Measurements from ENCODE around the gene KSR1.
A peak's percentile ranks its signal among the peaks of the same experiment; 100 is the strongest.

The KSR1 gene

GRCh38 chr17:27569884-27570577 is 113.8 kb downstream of the KSR1 start:
- no peak for DNase-seq (ENCODE audit: low read depth in 2 of 2)

GRCh38 chr17:27570578-27570914 is 114.3 kb downstream of the KSR1 start:
- no peak for DNase-seq (ENCODE audit: low read depth in 2 of 2)

- DNase-seq (ENCODE audit: low read depth in 2 of 2): no peak
Observed at GRCh38 chr17:27571563-27572352, 115.5 kb downstream of the KSR1 start.

DNA sequence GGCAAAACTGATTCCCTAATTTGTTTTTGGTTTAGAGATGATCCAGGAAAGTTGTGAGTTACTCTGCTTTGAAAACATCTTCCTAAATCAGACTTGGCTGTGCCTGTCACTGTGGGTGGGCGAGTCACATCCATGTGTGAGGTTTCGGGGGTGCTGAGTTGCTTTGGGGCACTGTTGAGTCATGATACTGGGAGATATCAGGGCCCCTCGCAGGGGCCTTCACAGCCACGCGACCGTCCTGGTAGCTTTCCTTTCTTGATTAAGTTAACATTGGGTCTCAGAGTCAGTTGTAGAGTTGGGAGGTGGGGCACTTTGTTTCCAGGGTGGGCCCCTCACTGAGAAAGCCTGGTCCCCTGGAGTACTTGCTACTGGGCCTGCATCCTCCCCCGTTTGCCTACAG is 116.4 kb downstream of the KSR1 start:
- DNase-seq (ENCODE audit: low read depth in 2 of 2): peak; percentile 64 to 75

DNA sequence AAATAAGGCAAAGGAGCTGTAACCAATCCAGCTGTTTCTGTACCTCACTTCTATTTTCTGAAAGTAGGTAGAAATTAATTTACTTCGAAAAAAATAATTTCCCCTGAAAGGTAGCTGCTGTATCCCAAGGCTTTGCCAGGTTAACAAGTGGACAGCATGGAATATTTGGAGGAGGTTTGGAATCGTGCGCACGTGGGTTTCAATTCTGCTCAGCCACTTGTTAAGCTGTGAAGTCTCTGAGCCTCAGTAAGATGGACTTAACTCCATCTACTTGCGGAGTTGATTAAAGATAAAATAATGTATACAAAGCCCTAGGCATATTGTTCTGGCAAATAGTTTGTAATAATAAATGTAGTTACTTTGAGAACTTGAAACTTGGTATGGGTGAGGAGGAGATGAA is 117.3 kb downstream of the KSR1 start:
- no peak for DNase-seq (ENCODE audit: low read depth in 2 of 2)

- DNase-seq (ENCODE audit: low read depth in 2 of 2): no peak
Observed at GRCh38 chr17:27573971-27574525, 117.8 kb downstream of the KSR1 start.

- no peak for DNase-seq (ENCODE audit: low read depth in 2 of 2)
Observed at GRCh38 chr17:27575096-27575911, 119.1 kb downstream of the KSR1 start.

DNA sequence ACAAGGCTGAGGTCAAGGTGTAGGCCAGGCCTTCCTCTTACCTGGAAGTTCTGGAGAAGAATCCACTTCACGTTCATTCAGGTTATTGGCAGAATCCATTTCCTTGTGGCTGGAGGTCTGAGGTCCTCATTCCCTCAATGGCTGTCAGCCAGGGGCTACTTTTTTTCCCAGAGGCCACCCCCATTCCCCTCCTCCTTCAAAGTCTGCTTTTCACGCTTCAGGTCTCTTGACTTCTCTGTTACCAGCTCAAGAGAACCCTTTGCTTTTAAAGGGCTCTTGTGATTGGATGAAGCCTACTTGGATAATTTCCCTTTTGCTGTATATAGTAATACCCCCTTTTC is 119.6 kb downstream of the KSR1 start:
- DNase-seq (ENCODE audit: low read depth in 2 of 2): no peak

DNA sequence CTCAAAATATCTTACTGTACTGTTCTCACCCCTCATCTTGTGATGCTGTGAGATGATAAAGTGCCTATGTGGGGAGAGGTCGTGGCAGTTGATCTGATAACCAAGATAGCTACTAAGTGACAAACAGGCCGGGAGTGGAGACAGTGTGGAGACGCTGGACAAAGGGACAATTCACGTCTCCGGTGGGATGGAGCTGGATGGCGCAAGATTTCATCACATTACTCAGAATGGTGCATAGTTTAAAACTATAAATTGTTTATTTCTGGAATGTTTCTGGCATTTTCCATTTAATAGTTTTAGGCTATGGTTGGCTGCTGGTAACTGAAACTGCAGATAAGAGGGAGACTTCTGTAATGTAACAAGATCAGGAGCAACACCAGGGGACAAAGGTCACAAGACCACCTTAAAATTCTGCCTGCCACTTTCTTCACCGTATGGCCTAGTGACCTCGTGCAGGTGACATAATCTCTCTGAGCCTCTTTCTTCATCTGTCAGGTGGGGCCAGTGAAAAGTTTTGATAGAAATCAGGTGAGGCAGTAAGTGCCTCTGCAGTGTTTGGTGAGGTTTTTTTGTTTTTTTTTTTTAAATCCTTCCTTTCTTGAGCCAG is 120.3 kb downstream of the KSR1 start:
- DNase-seq (ENCODE audit: low read depth in 2 of 2): no peak

- no peak for DNase-seq (ENCODE audit: low read depth in 2 of 2)
Observed at GRCh38 chr17:27577121-27577761, 121.0 kb downstream of the KSR1 start.

GRCh38 chr17:27577884-27578717 is 121.9 kb downstream of the KSR1 start:
- DNase-seq (ENCODE audit: low read depth in 2 of 2): no peak

- DNase-seq (ENCODE audit: low read depth in 2 of 2): peak; percentile 67 to 73
Observed at GRCh38 chr17:27578718-27579085, 122.5 kb downstream of the KSR1 start.

DNA sequence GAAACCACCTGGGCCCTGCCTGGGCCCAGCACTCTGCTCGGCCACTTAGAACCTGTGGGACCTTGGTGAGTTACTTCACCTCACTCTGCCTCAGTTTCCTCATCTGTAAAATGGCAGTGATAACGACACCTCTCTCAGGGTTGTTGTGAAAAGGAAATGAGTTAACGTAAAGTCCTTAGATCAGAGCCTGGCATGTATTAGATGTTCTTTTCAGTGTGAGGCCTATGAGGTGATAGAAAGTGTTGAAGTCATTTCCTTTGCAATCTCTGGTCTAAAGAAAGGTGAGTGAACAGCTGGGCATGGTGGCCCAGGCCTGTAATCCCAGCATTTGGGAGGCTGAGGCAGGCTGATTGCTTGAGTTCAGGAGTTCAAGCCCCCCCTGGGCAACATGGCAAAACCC is 123.1 kb downstream of the KSR1 start:
- DNase-seq (ENCODE audit: low read depth in 2 of 2): no peak

DNA sequence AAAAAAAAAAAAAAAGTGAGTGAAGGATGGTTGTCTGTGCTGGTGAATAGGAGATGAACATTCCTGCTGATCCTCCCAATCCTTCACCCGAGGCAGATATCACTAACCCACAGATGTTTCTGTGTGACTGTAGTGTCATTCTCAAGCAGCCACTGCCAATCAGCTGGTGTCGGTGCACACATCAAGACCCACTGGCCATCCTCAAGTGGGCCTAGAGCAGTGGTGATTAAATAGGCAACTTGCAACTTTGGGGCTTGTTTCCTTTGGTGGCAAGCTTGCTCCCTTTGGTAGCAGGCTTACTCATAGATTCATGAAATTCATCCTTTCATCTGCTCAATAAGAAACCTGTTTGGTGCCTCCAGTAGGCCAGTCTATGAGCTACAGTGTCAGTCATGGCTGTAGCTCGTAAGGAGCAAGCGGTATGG is 123.7 kb downstream of the KSR1 start:
- peak in 1 of 2 donors; percentile 43 for DNase-seq (ENCODE audit: low read depth in 2 of 2)

DNA sequence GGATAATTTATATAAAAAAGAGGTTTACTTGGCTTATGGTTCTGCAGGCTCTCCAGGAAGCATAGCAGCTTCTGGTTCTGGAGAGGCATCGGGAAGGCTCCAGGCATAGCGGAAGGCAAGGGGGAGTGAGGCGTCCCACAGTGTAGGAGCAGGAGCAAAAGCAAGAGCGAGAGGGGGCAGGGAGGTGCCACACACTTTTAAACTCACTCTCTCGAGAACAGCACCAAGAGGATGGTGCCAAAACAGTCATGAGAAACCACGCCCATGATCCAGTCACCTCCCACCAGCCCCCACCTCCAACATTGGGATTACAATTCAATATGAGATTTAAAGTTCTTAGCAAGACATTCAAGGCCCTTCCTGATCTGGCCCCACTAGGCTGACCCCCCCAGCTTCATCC is 124.8 kb downstream of the KSR1 start:
- DNase-seq (ENCODE audit: low read depth in 2 of 2): no peak

- no peak for DNase-seq (ENCODE audit: low read depth in 2 of 2)
Observed at GRCh38 chr17:27582696-27583095, 126.4 kb downstream of the KSR1 start.

DNA sequence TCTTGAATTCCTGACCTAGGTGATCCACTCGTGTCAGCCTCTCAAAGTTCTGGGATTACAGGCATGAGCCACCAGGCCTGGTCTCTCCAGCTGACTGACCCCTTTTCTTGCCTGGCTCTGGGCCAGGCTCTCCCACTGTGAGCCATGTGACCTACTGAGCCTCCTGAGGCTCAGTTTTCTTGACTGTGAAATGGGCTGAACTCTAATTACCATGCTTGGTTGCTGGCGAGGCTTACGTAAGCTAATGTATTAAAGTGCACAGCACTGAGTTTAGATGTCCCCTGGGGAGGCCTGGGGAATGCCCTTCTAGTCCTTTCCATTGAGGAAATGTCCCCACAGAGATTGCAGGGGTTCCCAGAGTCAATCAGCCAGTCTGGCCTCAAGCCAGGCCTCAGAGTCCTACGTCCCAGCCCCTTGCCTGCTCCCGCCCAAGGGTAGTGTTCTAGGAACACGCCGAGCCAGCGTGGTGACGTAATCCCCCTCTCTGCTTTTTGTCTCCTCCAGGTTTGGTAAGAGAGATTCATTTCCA is 129.0 kb downstream of the KSR1 start:
- no peak for DNase-seq (ENCODE audit: low read depth in 2 of 2)

DNA sequence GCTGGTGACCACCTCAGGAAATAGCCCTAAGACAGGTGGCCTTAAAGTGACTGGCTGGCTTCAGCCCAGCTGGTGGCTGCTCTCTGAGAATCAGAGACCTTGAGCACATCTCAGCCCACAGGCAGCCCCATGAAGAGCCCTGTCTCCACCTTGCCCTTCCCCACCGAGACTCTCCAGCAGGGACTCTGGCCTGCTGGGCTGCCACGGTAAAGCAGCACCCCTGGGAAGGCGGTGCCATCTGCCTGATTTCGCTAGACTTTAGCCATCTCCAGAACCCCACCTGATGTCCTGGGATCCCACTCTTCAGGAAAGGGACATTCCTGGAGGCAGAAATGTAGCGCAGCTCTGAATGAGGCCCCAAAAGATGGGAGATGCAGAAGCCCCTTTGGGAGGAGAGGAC is 129.5 kb downstream of the KSR1 start:
- DNase-seq (ENCODE audit: low read depth in 2 of 2): no peak

- no peak for DNase-seq (ENCODE audit: low read depth in 2 of 2)
Observed at GRCh38 chr17:27586203-27586721, 130.0 kb downstream of the KSR1 start.

DNA sequence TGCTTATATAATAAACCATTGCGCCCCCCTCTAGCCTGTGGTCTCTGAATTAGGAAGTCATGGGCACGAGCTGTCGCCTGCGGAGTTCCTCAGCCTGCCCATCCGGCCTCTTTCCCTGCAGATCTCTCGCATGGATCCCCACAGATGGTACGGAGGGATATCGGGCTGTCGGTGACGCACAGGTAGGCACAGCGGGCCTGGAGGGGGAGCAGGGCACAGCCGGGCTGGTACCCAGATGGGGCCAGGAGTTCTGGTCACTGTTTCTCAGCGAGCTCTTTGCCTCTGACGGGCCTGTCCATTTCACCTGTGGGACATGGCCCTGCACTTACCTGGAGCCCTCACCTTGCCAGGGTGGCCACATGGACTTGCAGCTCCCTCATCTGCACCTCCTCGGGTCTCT is 132.1 kb downstream of the KSR1 start:
- DNase-seq (ENCODE audit: low read depth in 2 of 2): no peak

Measured in stimulated activated CD8-positive, alpha-beta memory T cell treated with anti-CD3 and anti-CD28 coated beads, Interleukin-15, amount 100 ng/mL, for 48 hours (primary cell).